ENCODE measurements around the gene PRXL2C. TPM values are rescaled to one million over a fixed set of nuclear protein-coding genes. Genes with fewer than 3 reads are reported as not detected.

Gene PRXL2C
- total and polyA plus RNA-seq, 5 experiments from 2014 or later = 3.5 to 8.1 (median 7.0) TPM

DNA sequence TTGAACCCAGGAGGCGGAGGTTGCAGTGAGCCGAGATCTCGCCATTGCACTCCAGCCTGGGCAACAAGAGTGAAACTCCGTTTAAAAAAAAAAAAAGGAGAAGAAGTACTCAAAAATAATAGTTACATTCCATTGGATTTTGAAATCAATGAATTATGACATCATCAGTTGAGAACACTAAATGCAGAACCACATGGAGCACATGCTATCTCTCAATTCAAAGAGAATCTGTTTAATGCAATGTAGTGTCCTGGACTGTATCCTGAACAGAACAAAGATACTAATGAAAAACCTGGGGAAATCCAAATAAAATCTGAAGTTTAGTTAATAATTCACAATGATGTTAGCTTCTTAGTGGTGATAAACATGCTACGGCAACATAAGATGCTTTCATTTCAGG lies 55.8 kb downstream of the PRXL2C start:
- no peak for DNase-seq
- no peak overlapping the region for H3K27ac Mint-ChIP-seq
- peaks cover 0 to 7% (median 0%) of the 10 kb centered on the region in 9 donors for H3K9me3 Mint-ChIP-seq
- H3K36me3 Mint-ChIP-seq = no peaks in the 10 kb centered on the region
- no peak overlapping the region for H3K4me3 Mint-ChIP-seq
- ATAC-seq = no peak
- H3K4me1 Mint-ChIP-seq = no peaks in the 10 kb centered on the region
- POLR2A ChIA-PET = no interaction called here
- H3K27me3 Mint-ChIP-seq = peaks cover 0 to 19% (median 8%) of the 10 kb centered on the region in 5 donors

DNA sequence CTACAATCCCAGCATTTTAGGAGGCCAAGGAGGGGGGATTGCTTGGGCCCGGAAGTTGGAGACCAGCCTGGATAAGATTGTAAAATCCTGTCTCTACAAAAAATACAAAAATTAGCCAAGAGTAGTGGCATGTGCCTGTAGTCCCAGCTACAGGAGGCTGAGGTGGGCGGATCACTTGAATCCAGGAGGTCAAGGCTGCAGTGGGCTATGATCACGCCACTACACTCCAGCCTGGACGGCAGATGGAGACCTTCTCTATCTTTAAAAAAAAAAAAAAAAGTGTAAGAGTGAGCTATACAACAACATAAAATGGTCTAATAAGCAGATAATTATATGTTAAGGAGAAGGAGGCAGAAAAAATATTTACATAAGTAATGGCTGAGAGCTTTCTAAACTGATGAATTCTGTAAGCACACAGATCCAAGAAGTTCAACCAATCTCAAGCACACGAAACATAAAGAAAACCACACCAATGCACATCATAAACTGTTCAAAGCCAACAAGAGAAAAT lies 58.5 kb downstream of the PRXL2C start:
- POLR2A ChIA-PET = no interaction called here
- ATAC-seq (no peak), DNase-seq (no peak)
- Mint-ChIP-seq H3K36me3 (no peaks in the 10 kb centered on the region), H3K9me3 (peaks cover 0 to 7% (median 0%) of the 10 kb centered on the region in 9 donors), H3K27me3 (peaks cover 4 to 39% (median 18%) of the 10 kb centered on the region in 5 donors), H3K4me1 (no peaks in the 10 kb centered on the region), H3K4me3 (no peak overlapping the region), H3K27ac (no peak overlapping the region)

Other genes starting within 250 kb of the PRXL2C start
- 1 to 10 TPM; 7.5 to 7.6 TPM for gene ZNF367, start 236.9 kb downstream of the PRXL2C start, total RNA-seq
- gene ZNF367, start 236.9 kb downstream of the PRXL2C start, polyA plus RNA-seq = 1 to 10 TPM in 1 of 3 donors, under 1 TPM in 2; 0.82 to 2.2 (median 0.97) TPM
- 10 to 100 TPM; 30.8 to 31.4 TPM for gene HABP4, start 205.1 kb downstream of the PRXL2C start, total RNA-seq
- gene HABP4, start 205.1 kb downstream of the PRXL2C start, polyA plus RNA-seq = 10 to 100 TPM; 13.5 to 31.8 (median 14.3) TPM
- gene CDC14B, start 35.5 kb downstream of the PRXL2C start, total RNA-seq = 10 to 100 TPM; 10.4 to 13.3 TPM
- gene CDC14B, start 35.5 kb downstream of the PRXL2C start, polyA plus RNA-seq = 1 to 10 TPM; 3.8 to 7.1 (median 4.8) TPM
- gene ZNF510, start 122.8 kb upstream of the PRXL2C start, total RNA-seq = 10 to 100 TPM; 29.2 to 30.5 TPM
- gene ZNF510, start 122.8 kb upstream of the PRXL2C start, polyA plus RNA-seq = 10 to 100 TPM in 1 of 3 donors, 1 to 10 TPM in 2; 5.2 to 10.0 (median 9.4) TPM
- 10 to 100 TPM in 1 of 2 experiments, 1 to 10 TPM in 1; 9.2 to 11.5 TPM for gene ZNF782, start 199.2 kb upstream of the PRXL2C start, total RNA-seq
- gene ZNF782, start 199.2 kb upstream of the PRXL2C start, polyA plus RNA-seq = 1 to 10 TPM; 1.7 to 5.6 (median 2.0) TPM

Measured in naive thymus-derived CD8-positive, alpha-beta T cell (primary cell).